GM19239 (cell line): ENCODE measurements around the gene NCOA1.
A peak's percentile ranks its signal among the peaks of the same experiment; 100 is the strongest.
"Not testable (repeated sequence)": the region's sequence is repeated elsewhere in the genome, so short reads cannot be mapped to it uniquely, and the experiment has no call there.

ENCODE experiments used
- DNase-seq: peaks from one replicate; pipeline ENCODE4 v3.0.0; 2011; ENCODE audit warnings: low spot score; ENCODE audit not compliant: insufficient read length
- FAIRE-seq: peaks from 2 replicates; lab custom pipeline; 2011; peaks lifted over from hg19 to GRCh38; lab: Jason Lieb, UNC

Gene NCOA1

GRCh38 chr2:24766609-24767008, 275.6 kb downstream of the NCOA1 start:
- FAIRE-seq, result no peak
- no peak for DNase-seq

- no peak for DNase-seq
- FAIRE-seq, result no peak
These were observed 277.0 kb downstream of the NCOA1 start for GRCh38 chr2:24768013-24768412.

- DNase-seq, result no peak
These were observed 277.5 kb downstream of the NCOA1 start for GRCh38 chr2:24768601-24769000.

GRCh38 chr2:24771061-24771460, 280.0 kb downstream of the NCOA1 start:
- FAIRE-seq (no peak), DNase-seq (no peak)

More at GRCh38 chr2:24768601-24769000, 277.5 kb downstream of the NCOA1 start:
- FAIRE-seq, result no peak

GRCh38 chr2:24771764-24772586, 280.9 kb downstream of the NCOA1 start:
- no peak for FAIRE-seq
- no peak for DNase-seq

GRCh38 chr2:24774373-24774772, 283.3 kb downstream of the NCOA1 start:
- DNase-seq (no peak), FAIRE-seq (no peak)

GRCh38 chr2:24779116-24779515, 288.1 kb downstream of the NCOA1 start:
- FAIRE-seq, result no peak
- no peak for DNase-seq

GRCh38 chr2:24783641-24784040, 292.6 kb downstream of the NCOA1 start:
- no peak for FAIRE-seq
- DNase-seq, result no peak

GRCh38 chr2:24785671-24786321, 294.7 kb downstream of the NCOA1 start:
- FAIRE-seq (peak; percentile 72), DNase-seq (peak; percentile 24)

GRCh38 chr2:24787532-24787931, 296.5 kb downstream of the NCOA1 start:
- no peak for DNase-seq
- no peak for FAIRE-seq

- FAIRE-seq (no peak), DNase-seq (no peak)
These were observed 297.8 kb downstream of the NCOA1 start for GRCh38 chr2:24788816-24789215.

GRCh38 chr2:24791452-24791851, 300.4 kb downstream of the NCOA1 start:
- no peak for DNase-seq

GRCh38 chr2:24792542-24792873, 301.5 kb downstream of the NCOA1 start:
- FAIRE-seq (no peak), DNase-seq (no peak)

More at GRCh38 chr2:24791452-24791851, 300.4 kb downstream of the NCOA1 start:
- no peak for FAIRE-seq

GRCh38 chr2:24792874-24793760, 302.1 kb downstream of the NCOA1 start, which contains the start of the genes CENPO and PTRHD1:
TSS of gene CENPO (plus strand) at chr2:24793425. CDS start at chr2:24793920, 495 bp downstream.
TSS of gene PTRHD1 (minus strand) at chr2:24793391. CDS start at chr2:24793377, 14 bp downstream.
- FAIRE-seq, result peak; percentile 92

GRCh38 chr2:24793761-24794435, 302.8 kb downstream of the NCOA1 start:
- DNase-seq, result no peak
- FAIRE-seq, result peak; percentile 33

More at GRCh38 chr2:24792874-24793760, 302.1 kb downstream of the NCOA1 start, which contains the start of the genes CENPO and PTRHD1:
- peak; percentile 80 for DNase-seq

GRCh38 chr2:24797644-24798043, 306.6 kb downstream of the NCOA1 start:
- no peak for FAIRE-seq
- DNase-seq, result no peak

GRCh38 chr2:24800487-24800886, 309.4 kb downstream of the NCOA1 start:
- not testable (repeated sequence) for DNase-seq, FAIRE-seq

- FAIRE-seq, DNase-seq: not testable (repeated sequence)
These were observed 315.0 kb downstream of the NCOA1 start for GRCh38 chr2:24805811-24806660.

- no peak for FAIRE-seq
These were observed 315.6 kb downstream of the NCOA1 start for GRCh38 chr2:24806661-24807036.

More at GRCh38 chr2:24806661-24807036, 315.6 kb downstream of the NCOA1 start:
- DNase-seq, result no peak
